Caco-2 (cell line): ENCODE measurements around the gene FBXO17. TPM values are rescaled to one million over a fixed set of nuclear protein-coding genes. Genes with fewer than 3 reads are reported as not detected.

Experiments
- BruUV-seq: library from RNA; stranded (reverse); fragments of 400-500 nt; replicated peaks from 2 replicates; lab custom pipeline; 2021; lab: Mats Ljungman, UMichigan
- CTCF ChIA-PET: fragments of 300-600 bp; sonication (Branson Sonifier 250); formaldehyde crosslinking; loops from one replicate; lab custom pipeline; 2022; ENCODE audit warnings: antibody characterized with exemption; lab: Charles Lee
- POLR2A ChIA-PET: fragments of 300-600 bp; sonication (Branson Sonifier 250); formaldehyde crosslinking; loops from one replicate; lab custom pipeline; 2022; ENCODE audit warnings: antibody characterized with exemption; lab: Charles Lee
- DNase-seq, 2 experiments: peaks; one replicate each; pipeline versions ENCODE4 v3.0.0 to v3.0.0-alpha.2; 2020 to 2022
- H3K27me3 ChIP-seq: replicated peaks from 2 replicates; pipeline ENCODE4 v1.6.0; 2011; ENCODE audit warnings: low read length; ENCODE audit not compliant: control insufficient read depth, insufficient read depth
- H3K36me3 ChIP-seq: 2 replicates; pipeline ENCODE4 v1.5.1; 2011; ENCODE audit warnings: low read length; ENCODE audit not compliant: control insufficient read depth, insufficient read depth
- H3K4me1 ChIP-seq: fragments of 250-450 bp; sonication (Bioruptor Pico); 2 replicates; pipeline ENCODE4 v1.5.1; 2020; ENCODE audit warnings: mild to moderate bottlenecking
- H3K4me3 ChIP-seq: 2 replicates; pipeline ENCODE4 v1.5.1; 2011; ENCODE audit warnings: low read depth, mild to moderate bottlenecking, control low read depth, low read length
- H3K9me3 ChIP-seq: fragments of 250-450 bp; sonication (Bioruptor Pico); 2 replicates; pipeline ENCODE4 v1.5.1; 2020; ENCODE audit warnings: mild to moderate bottlenecking, moderate library complexity
- H3K27ac Mint-ChIP-seq: one replicate; pipeline ENCODE4 v1.8.0; 2022; ENCODE audit warnings: mixed read lengths; ENCODE audit not compliant: unreplicated experiment
- H3K27me3 Mint-ChIP-seq: one replicate; pipeline ENCODE4 v1.8.0; 2022; ENCODE audit warnings: mixed read lengths; ENCODE audit not compliant: insufficient read depth, unreplicated experiment
- H3K36me3 Mint-ChIP-seq: one replicate; pipeline ENCODE4 v1.8.0; 2022; ENCODE audit warnings: mild to moderate bottlenecking, mixed read lengths; ENCODE audit not compliant: insufficient read depth, unreplicated experiment
- H3K4me1 Mint-ChIP-seq: one replicate; pipeline ENCODE4 v1.8.0; 2022; ENCODE audit warnings: low read depth, mixed read lengths; ENCODE audit not compliant: unreplicated experiment
- H3K4me3 Mint-ChIP-seq: one replicate; pipeline ENCODE4 v1.8.0; 2022; ENCODE audit warnings: mild to moderate bottlenecking, moderate library complexity, mixed read lengths; ENCODE audit not compliant: unreplicated experiment
- H3K9me3 Mint-ChIP-seq: one replicate; pipeline ENCODE4 v1.8.0; 2022; ENCODE audit warnings: mixed read lengths; ENCODE audit not compliant: unreplicated experiment
- CTCF ChIP-seq, 2 experiments: fragments of 200-600 bp in 1 of 2; IDR thresholded peaks; 1 replicate in 1 of 2; 2 replicates in 1 of 2; pipeline versions ENCODE4 v1.5.1 to v1.8.0; 2011 to 2022; ENCODE audit warnings: antibody characterized with exemption in 1 of 2, control low read depth in 1 of 2, inconsistent platforms in 1 of 2, low read depth in 1 of 2, low read length in 1 of 2, mild to moderate bottlenecking in 1 of 2, moderate library complexity in 1 of 2; ENCODE audit not compliant: insufficient read depth in 1 of 2, severe bottlenecking in 1 of 2, unreplicated experiment in 1 of 2
- intact Hi-C: fragments of 100-400 bp; cut with micrococcal nuclease; formaldehyde crosslinking; loops from one replicate; pipeline ENCODE4 v1.10.0; 2022; ENCODE audit not compliant: unreplicated experiment
- total RNA-seq: library from RNA; stranded (reverse); gene quantifications from 2 replicates; pipeline ENCODE4 v1.2.3, GENCODE V29; 2022

FBXO17 gene
- total RNA-seq, 1 experiment from 2014 or later: 42.8 TPM

- no peaks in the 10 kb centered on the region for H3K4me1 ChIP-seq
- H3K27me3 ChIP-seq: no peaks in the 10 kb centered on the region; the same call in 1 of the 2 replicates
- CTCF ChIA-PET: no interaction called here
- no TSS peak for BruUV-seq
- Mint-ChIP-seq H3K27ac (no peak overlapping the region), H3K9me3 (no peaks in the 10 kb centered on the region), H3K36me3 (no peaks in the 10 kb centered on the region), H3K4me1 (no peaks in the 10 kb centered on the region), H3K27me3 (no peaks in the 10 kb centered on the region), H3K4me3 (no peak overlapping the region)
- H3K4me3 ChIP-seq: no peak overlapping the region
- no peak for TF ChIP-seq CTCF (IDR thresholded peaks at IDR 0.05; ENCODE audit: insufficient read depth in 1 of 2, low read depth in 1 of 2, low read length in 1 of 2, severe bottlenecking in 1 of 2, unreplicated experiment in 1 of 2)
- peak; percentile 17 to 46 for DNase-seq
- H3K9me3 ChIP-seq: no peaks in the 10 kb centered on the region; the same call in 1 of the 2 replicates
- no peaks in the 10 kb centered on the region for H3K36me3 ChIP-seq
- POLR2A ChIA-PET: no interaction called here
- intact Hi-C loops: no loop called here
These were observed 31.6 kb upstream of the FBXO17 start for GRCh38 chr19:39007096-39007495.

GRCh38 chr19:39004403-39004802, 28.9 kb upstream of the FBXO17 start:
- Mint-ChIP-seq H3K36me3 (no peaks in the 10 kb centered on the region), H3K27me3 (no peaks in the 10 kb centered on the region), H3K4me1 (no peaks in the 10 kb centered on the region), H3K9me3 (no peaks in the 10 kb centered on the region), H3K27ac (no peak overlapping the region), H3K4me3 (no peak overlapping the region)
- Histone ChIP-seq H3K4me1 (no peaks in the 10 kb centered on the region), H3K4me3 (no peak overlapping the region), H3K9me3 (no peaks in the 10 kb centered on the region), H3K36me3 (no peaks in the 10 kb centered on the region), H3K27me3 (no peaks in the 10 kb centered on the region)
- intact Hi-C loops: no loop called here
- ChIA-PET CTCF (no interaction called here), POLR2A (interaction anchor here (0.6 kb wide), 1 partner anchor 28 kb away, joined by 4 read pairs; no protein-coding TSS in a partner anchor)
- TF ChIP-seq CTCF (IDR thresholded peaks at IDR 0.05; ENCODE audit: insufficient read depth in 1 of 2, low read depth in 1 of 2, low read length in 1 of 2, severe bottlenecking in 1 of 2, unreplicated experiment in 1 of 2): no peak
- no peak for DNase-seq
- BruUV-seq: no TSS peak

GRCh38 chr19:39003796-39004195, 28.3 kb upstream of the FBXO17 start:
- intact Hi-C loops: no loop called here
- Histone ChIP-seq H3K4me1 (no peaks in the 10 kb centered on the region), H3K36me3 (no peaks in the 10 kb centered on the region), H3K4me3 (no peak overlapping the region), H3K27me3 (no peaks in the 10 kb centered on the region), H3K9me3 (no peaks in the 10 kb centered on the region)
- BruUV-seq: no TSS peak
- DNase-seq: no peak
- H3K27ac Mint-ChIP-seq: no peak overlapping the region
- no peaks in the 10 kb centered on the region for H3K4me1 Mint-ChIP-seq
- POLR2A ChIA-PET: no interaction called here
- no peaks in the 10 kb centered on the region for H3K9me3 Mint-ChIP-seq
- no peak for TF ChIP-seq CTCF (IDR thresholded peaks at IDR 0.05; ENCODE audit: insufficient read depth in 1 of 2, low read depth in 1 of 2, low read length in 1 of 2, severe bottlenecking in 1 of 2, unreplicated experiment in 1 of 2)
- H3K27me3 Mint-ChIP-seq: no peaks in the 10 kb centered on the region
- no peak overlapping the region for H3K4me3 Mint-ChIP-seq
- no peaks in the 10 kb centered on the region for H3K36me3 Mint-ChIP-seq
- CTCF ChIA-PET: no interaction called here
